GM23338 (cell line): ENCODE data around the gene FAM193B. TPM values are rescaled to one million over a fixed set of nuclear protein-coding genes. Genes with fewer than 3 reads are reported as not detected.

Experiments
- ATAC-seq: fragments of 200-7000 bp; cut with Tn5 transposase; 3 replicates; pipeline ENCODE4 v1.9.1; 2020
- DNase-seq: peaks from one replicate; pipeline ENCODE4 v3.0.0-alpha.2; 2015; ENCODE audit warnings: low spot score
- H2AFZ ChIP-seq: fragments of 200-600 bp; sonication (generic); 2 replicates; pipeline ENCODE4 v1.8.0; 2016; ENCODE audit warnings: antibody characterized with exemption, mild to moderate bottlenecking, moderate library complexity
- H3F3A ChIP-seq: fragments of 200-600 bp; sonication (generic); replicated peaks from 2 replicates; pipeline ENCODE4 v1.8.0; 2017; ENCODE audit warnings: antibody characterized with exemption, mixed run types, low read depth
- H3K27ac ChIP-seq: fragments of 200-600 bp; sonication (generic); 2 replicates; pipeline ENCODE4 v1.6.1; 2016; ENCODE audit warnings: low read depth
- H3K27me3 ChIP-seq: fragments of 200-600 bp; sonication (generic); 2 replicates; pipeline ENCODE4 v1.8.0; 2016; ENCODE audit warnings: mild to moderate bottlenecking, mixed run types, moderate library complexity; ENCODE audit not compliant: insufficient read depth
- H3K36me3 ChIP-seq: fragments of 200-600 bp; sonication (generic); 2 replicates; pipeline ENCODE4 v1.8.0; 2016; ENCODE audit warnings: mild to moderate bottlenecking; ENCODE audit not compliant: insufficient read depth
- H3K4me1 ChIP-seq: fragments of 200-600 bp; sonication (generic); 2 replicates; pipeline ENCODE4 v1.8.0; 2016; ENCODE audit warnings: mild to moderate bottlenecking, moderate library complexity; ENCODE audit not compliant: insufficient read depth
- H3K4me2 ChIP-seq: fragments of 200-600 bp; sonication (generic); 2 replicates; pipeline ENCODE4 v1.7.1; 2017; ENCODE audit warnings: mixed run types
- H3K4me3 ChIP-seq: fragments of 200-600 bp; sonication (generic); 2 replicates; pipeline ENCODE4 v1.6.1; 2016; ENCODE audit warnings: mixed run types
- H3K79me2 ChIP-seq: fragments of 200-600 bp; sonication (generic); replicated peaks from 2 replicates; pipeline ENCODE4 v1.8.0; 2017; ENCODE audit warnings: mild to moderate bottlenecking; ENCODE audit not compliant: insufficient read depth
- H3K9me2 ChIP-seq: fragments of 200-600 bp; sonication (generic); 2 replicates; pipeline ENCODE4 v1.8.0; 2017; ENCODE audit not compliant: insufficient read depth
- H4K20me1 ChIP-seq: fragments of 200-600 bp; sonication (generic); replicated peaks from 2 replicates; pipeline ENCODE4 v1.8.0; 2017; ENCODE audit warnings: mild to moderate bottlenecking; ENCODE audit not compliant: insufficient read depth
- H3K27ac Mint-ChIP-seq: 2 replicates; pipeline ENCODE4 v1.8.0; 2020; ENCODE audit warnings: inconsistent platforms, mild to moderate bottlenecking, moderate library complexity, mixed read lengths
- H3K27me3 Mint-ChIP-seq: 3 replicates; pipeline ENCODE4 v1.8.0; 2022; ENCODE audit warnings: low read depth, mild to moderate bottlenecking, moderate library complexity, mixed read lengths, inconsistent platforms; ENCODE audit not compliant: insufficient read depth, poor library complexity
- H3K36me3 Mint-ChIP-seq: 3 replicates; pipeline ENCODE4 v1.8.0; 2021; ENCODE audit warnings: low read depth, mild to moderate bottlenecking, inconsistent platforms, moderate library complexity, mixed read lengths
- H3K4me1 Mint-ChIP-seq: 3 replicates; pipeline ENCODE4 v1.8.0; 2020; ENCODE audit warnings: mild to moderate bottlenecking, inconsistent platforms, mixed read lengths
- H3K4me3 Mint-ChIP-seq: 3 replicates; pipeline ENCODE4 v1.8.0; 2021; ENCODE audit warnings: moderate library complexity, mild to moderate bottlenecking, inconsistent platforms, mixed read lengths
- H3K9me3 Mint-ChIP-seq: 3 replicates; pipeline ENCODE4 v1.8.0; 2020; ENCODE audit warnings: moderate library complexity, mild to moderate bottlenecking, inconsistent platforms, mixed read lengths
- CREB1 ChIP-seq: fragments of 250-450 bp; sonication (Bioruptor Pico); IDR thresholded peaks from 2 replicates; pipeline ENCODE4 v1.5.0; 2020; ENCODE audit warnings: low read depth, mild to moderate bottlenecking, moderate library complexity
- EZH2 ChIP-seq: fragments of 200-600 bp; sonication (generic); IDR thresholded peaks from one replicate; pipeline ENCODE4 v1.8.0; 2017; ENCODE audit warnings: antibody characterized with exemption, mild to moderate bottlenecking, low read depth; ENCODE audit not compliant: unreplicated experiment
- EZH2phosphoT487 ChIP-seq: fragments of 200-600 bp; sonication (generic); IDR thresholded peaks from one replicate; pipeline ENCODE4 v1.8.1; 2018; ENCODE audit warnings: antibody characterized with exemption; ENCODE audit not compliant: unreplicated experiment
- JUNB ChIP-seq: IDR thresholded peaks from one replicate; pipeline ENCODE4 v1.6.1; 2016; ENCODE audit warnings: antibody characterized with exemption; ENCODE audit not compliant: unreplicated experiment
- NANOG ChIP-seq: IDR thresholded peaks from 2 replicates; pipeline ENCODE4 v1.6.1; 2016; ENCODE audit warnings: antibody characterized with exemption, borderline replicate concordance
- POLR2AphosphoS5 ChIP-seq: IDR thresholded peaks from 2 replicates; pipeline ENCODE4 v1.6.1; 2016; ENCODE audit warnings: antibody characterized with exemption, low read depth
- STAT1 ChIP-seq: IDR thresholded peaks from one replicate; pipeline ENCODE4 v1.6.1; 2016; ENCODE audit warnings: antibody characterized with exemption; ENCODE audit not compliant: unreplicated experiment
- ZNF114 ChIP-seq: fragments of 250-450 bp; sonication (Bioruptor Pico); IDR thresholded peaks from 2 replicates; pipeline ENCODE4 v1.5.0; 2020; ENCODE audit warnings: mild to moderate bottlenecking, moderate library complexity
- ZNF331 ChIP-seq: fragments of 250-450 bp; sonication (Bioruptor Pico); IDR thresholded peaks from 2 replicates; pipeline ENCODE4 v1.5.0; 2020; ENCODE audit warnings: low read depth, mild to moderate bottlenecking, moderate library complexity
- polyA plus RNA-seq: library from polyadenylated mRNA; unstranded; fragments of >200 nt; fragmentation: Nextera tagmentation; extraction: Ambion mirVana; gene quantifications from 2 replicates; pipeline ENCODE4 v1.2.1, GENCODE V29; 2016
- total RNA-seq: library from RNA; depleted of rRNA; stranded (reverse); fragments of >200 nt; shearing (Covaris generic); gene quantifications from 2 replicates; pipeline ENCODE4 v1.2.3, GENCODE V29; 2014
- TF ChIP-seq, protein P1 (sequence below): fragments of 250-450 bp; sonication (Bioruptor Pico); IDR thresholded peaks from 2 replicates; pipeline ENCODE4 v1.5.0; 2020; ENCODE audit warnings: mild to moderate bottlenecking, moderate library complexity
- TF ChIP-seq, protein P2 (sequence below), 2 experiments: fragments of 200-600 bp in 1 of 2; sonication (generic) in 1 of 2; conservative IDR thresholded peaks; 2 replicates each; pipeline versions ENCODE4 v1.5.1 to v1.6.1; 2016 to 2017; ENCODE audit warnings: antibody characterized with exemption in 2 of 2, low read depth in 2 of 2, mild to moderate bottlenecking in 2 of 2, moderate library complexity in 1 of 2
- TF ChIP-seq, protein P3 (sequence below): IDR thresholded peaks from 2 replicates; pipeline ENCODE4 v1.6.1; 2016; ENCODE audit warnings: antibody characterized with exemption
- TF ChIP-seq, protein P4 (sequence below): IDR thresholded peaks from one replicate; pipeline ENCODE4 v1.6.1; 2018; ENCODE audit warnings: antibody characterized with exemption; ENCODE audit not compliant: unreplicated experiment

FAM193B gene
- total and polyA plus RNA-seq, 2 experiments from 2014 or later = 44.4 to 58.6 TPM

DNA sequence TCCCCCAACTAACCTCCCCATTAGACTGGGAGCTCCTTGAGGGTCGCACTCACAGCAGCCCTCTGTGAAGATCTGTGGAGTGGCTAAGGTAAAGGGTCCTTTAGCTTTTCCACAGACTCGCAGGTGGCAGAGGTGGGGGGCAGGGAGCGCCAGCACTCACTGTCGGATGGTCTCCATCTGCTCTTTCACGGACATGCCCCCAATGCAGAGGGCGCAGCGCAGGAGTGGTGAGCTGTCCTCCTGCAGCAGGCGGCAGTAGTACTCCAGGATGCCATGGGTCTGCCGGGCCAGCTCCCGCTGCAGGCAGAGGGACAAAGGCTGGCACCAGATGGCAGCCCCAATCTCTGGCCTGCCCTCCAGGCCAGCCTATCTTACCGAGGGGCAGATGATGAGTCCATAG is 39.8 kb downstream of the FAM193B start (continued):
- TF ChIP-seq, protein P1, sequence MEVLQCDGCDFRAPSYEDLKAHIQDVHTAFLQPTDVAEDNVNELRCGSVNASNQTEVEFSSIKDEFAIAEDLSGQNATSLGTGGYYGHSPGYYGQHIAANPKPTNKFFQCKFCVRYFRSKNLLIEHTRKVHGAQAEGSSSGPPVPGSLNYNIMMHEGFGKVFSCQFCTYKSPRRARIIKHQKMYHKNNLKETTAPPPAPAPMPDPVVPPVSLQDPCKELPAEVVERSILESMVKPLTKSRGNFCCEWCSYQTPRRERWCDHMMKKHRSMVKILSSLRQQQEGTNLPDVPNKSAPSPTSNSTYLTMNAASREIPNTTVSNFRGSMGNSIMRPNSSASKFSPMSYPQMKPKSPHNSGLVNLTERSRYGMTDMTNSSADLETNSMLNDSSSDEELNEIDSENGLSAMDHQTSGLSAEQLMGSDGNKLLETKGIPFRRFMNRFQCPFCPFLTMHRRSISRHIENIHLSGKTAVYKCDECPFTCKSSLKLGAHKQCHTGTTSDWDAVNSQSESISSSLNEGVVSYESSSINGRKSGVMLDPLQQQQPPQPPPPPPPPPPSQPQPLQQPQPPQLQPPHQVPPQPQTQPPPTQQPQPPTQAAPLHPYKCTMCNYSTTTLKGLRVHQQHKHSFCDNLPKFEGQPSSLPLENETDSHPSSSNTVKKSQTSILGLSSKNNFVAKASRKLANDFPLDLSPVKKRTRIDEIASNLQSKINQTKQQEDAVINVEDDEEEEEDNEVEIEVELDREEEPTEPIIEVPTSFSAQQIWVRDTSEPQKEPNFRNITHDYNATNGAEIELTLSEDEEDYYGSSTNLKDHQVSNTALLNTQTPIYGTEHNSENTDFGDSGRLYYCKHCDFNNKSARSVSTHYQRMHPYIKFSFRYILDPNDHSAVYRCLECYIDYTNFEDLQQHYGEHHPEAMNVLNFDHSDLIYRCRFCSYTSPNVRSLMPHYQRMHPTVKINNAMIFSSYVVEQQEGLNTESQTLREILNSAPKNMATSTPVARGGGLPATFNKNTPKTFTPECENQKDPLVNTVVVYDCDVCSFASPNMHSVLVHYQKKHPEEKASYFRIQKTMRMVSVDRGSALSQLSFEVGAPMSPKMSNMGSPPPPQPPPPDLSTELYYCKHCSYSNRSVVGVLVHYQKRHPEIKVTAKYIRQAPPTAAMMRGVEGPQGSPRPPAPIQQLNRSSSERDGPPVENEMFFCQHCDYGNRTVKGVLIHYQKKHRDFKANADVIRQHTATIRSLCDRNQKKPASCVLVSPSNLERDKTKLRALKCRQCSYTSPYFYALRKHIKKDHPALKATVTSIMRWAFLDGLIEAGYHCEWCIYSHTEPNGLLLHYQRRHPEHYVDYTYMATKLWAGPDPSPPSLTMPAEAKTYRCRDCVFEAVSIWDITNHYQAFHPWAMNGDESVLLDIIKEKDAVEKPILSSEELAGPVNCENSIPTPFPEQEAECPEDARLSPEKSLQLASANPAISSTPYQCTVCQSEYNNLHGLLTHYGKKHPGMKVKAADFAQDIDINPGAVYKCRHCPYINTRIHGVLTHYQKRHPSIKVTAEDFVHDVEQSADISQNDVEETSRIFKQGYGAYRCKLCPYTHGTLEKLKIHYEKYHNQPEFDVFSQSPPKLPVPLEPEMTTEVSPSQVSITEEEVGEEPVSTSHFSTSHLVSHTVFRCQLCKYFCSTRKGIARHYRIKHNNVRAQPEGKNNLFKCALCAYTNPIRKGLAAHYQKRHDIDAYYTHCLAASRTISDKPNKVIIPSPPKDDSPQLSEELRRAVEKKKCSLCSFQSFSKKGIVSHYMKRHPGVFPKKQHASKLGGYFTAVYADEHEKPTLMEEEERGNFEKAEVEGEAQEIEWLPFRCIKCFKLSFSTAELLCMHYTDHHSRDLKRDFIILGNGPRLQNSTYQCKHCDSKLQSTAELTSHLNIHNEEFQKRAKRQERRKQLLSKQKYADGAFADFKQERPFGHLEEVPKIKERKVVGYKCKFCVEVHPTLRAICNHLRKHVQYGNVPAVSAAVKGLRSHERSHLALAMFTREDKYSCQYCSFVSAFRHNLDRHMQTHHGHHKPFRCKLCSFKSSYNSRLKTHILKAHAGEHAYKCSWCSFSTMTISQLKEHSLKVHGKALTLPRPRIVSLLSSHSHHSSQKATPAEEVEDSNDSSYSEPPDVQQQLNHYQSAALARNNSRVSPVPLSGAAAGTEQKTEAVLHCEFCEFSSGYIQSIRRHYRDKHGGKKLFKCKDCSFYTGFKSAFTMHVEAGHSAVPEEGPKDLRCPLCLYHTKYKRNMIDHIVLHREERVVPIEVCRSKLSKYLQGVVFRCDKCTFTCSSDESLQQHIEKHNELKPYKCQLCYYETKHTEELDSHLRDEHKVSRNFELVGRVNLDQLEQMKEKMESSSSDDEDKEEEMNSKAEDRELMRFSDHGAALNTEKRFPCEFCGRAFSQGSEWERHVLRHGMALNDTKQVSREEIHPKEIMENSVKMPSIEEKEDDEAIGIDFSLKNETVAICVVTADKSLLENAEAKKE (CRISPR knock-in tag) = no peak

DNA sequence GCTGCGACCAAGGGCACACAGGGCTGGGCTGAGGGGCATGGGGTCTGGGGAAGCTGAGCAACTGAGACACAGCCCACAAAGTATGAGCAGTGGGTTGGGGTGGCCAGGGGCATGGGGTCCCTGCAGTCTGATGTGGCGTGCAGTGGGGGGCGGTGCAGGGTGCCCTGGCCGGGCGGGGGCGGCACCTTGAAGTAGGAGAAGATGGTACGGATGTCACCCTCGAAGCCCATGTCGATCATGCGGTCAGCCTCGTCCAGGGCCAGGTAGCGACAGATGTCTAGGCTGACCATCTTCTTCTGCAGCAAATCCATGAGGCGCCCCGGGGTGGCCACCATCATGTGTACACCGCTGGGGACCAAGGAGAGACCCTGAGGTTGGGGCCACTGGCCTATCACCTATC is 40.9 kb downstream of the FAM193B start:
- Mint-ChIP-seq H3K27ac (no peak overlapping the region), H3K9me3 (peaks cover 2% of the 10 kb centered on the region; the same call in 2 of the 3 replicates), H3K4me3 (no peak overlapping the region), H3K36me3 (peaks cover 67% of the 10 kb centered on the region), H3K27me3 (peaks cover 20% of the 10 kb centered on the region), H3K4me1 (peaks cover 31% of the 10 kb centered on the region)
- Histone ChIP-seq H3K27me3 (no peaks in the 10 kb centered on the region), H3K4me2 (no peak overlapping the region), H3F3A (peaks cover 8% of the 10 kb centered on the region; the same call in 1 of the 2 replicates), H3K4me3 (no peak overlapping the region), H3K79me2 (peaks cover 16% of the 10 kb centered on the region), H2AFZ (no peak overlapping the region), H3K36me3 (peaks cover 13% of the 10 kb centered on the region), H3K4me1 (peaks cover 15% of the 10 kb centered on the region), H3K27ac (no peak overlapping the region), H4K20me1 (no peaks in the 10 kb centered on the region; the same call in 1 of the 2 replicates), H3K9me2 (no peaks in the 10 kb centered on the region)
- DNase-seq = no peak
- ATAC-seq = no peak
- TF ChIP-seq EZH2 (no peak), CREB1 (CRISPR knock-in tag) (no peak), ZNF114 (CRISPR knock-in tag) (no peak), STAT1 (no peak), NANOG (no peak), EZH2phosphoT487 (no peak), JUNB (no peak), ZNF331 (no peak), POLR2AphosphoS5 (no peak)
- TF ChIP-seq, protein P2, sequence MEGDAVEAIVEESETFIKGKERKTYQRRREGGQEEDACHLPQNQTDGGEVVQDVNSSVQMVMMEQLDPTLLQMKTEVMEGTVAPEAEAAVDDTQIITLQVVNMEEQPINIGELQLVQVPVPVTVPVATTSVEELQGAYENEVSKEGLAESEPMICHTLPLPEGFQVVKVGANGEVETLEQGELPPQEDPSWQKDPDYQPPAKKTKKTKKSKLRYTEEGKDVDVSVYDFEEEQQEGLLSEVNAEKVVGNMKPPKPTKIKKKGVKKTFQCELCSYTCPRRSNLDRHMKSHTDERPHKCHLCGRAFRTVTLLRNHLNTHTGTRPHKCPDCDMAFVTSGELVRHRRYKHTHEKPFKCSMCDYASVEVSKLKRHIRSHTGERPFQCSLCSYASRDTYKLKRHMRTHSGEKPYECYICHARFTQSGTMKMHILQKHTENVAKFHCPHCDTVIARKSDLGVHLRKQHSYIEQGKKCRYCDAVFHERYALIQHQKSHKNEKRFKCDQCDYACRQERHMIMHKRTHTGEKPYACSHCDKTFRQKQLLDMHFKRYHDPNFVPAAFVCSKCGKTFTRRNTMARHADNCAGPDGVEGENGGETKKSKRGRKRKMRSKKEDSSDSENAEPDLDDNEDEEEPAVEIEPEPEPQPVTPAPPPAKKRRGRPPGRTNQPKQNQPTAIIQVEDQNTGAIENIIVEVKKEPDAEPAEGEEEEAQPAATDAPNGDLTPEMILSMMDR (conservative IDR thresholded peaks at IDR 0.05; ENCODE audit: low read depth in 2 of 2) = no peak
- TF ChIP-seq, protein P3, sequence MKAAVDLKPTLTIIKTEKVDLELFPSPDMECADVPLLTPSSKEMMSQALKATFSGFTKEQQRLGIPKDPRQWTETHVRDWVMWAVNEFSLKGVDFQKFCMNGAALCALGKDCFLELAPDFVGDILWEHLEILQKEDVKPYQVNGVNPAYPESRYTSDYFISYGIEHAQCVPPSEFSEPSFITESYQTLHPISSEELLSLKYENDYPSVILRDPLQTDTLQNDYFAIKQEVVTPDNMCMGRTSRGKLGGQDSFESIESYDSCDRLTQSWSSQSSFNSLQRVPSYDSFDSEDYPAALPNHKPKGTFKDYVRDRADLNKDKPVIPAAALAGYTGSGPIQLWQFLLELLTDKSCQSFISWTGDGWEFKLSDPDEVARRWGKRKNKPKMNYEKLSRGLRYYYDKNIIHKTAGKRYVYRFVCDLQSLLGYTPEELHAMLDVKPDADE = no peak
- TF ChIP-seq, protein P4, sequence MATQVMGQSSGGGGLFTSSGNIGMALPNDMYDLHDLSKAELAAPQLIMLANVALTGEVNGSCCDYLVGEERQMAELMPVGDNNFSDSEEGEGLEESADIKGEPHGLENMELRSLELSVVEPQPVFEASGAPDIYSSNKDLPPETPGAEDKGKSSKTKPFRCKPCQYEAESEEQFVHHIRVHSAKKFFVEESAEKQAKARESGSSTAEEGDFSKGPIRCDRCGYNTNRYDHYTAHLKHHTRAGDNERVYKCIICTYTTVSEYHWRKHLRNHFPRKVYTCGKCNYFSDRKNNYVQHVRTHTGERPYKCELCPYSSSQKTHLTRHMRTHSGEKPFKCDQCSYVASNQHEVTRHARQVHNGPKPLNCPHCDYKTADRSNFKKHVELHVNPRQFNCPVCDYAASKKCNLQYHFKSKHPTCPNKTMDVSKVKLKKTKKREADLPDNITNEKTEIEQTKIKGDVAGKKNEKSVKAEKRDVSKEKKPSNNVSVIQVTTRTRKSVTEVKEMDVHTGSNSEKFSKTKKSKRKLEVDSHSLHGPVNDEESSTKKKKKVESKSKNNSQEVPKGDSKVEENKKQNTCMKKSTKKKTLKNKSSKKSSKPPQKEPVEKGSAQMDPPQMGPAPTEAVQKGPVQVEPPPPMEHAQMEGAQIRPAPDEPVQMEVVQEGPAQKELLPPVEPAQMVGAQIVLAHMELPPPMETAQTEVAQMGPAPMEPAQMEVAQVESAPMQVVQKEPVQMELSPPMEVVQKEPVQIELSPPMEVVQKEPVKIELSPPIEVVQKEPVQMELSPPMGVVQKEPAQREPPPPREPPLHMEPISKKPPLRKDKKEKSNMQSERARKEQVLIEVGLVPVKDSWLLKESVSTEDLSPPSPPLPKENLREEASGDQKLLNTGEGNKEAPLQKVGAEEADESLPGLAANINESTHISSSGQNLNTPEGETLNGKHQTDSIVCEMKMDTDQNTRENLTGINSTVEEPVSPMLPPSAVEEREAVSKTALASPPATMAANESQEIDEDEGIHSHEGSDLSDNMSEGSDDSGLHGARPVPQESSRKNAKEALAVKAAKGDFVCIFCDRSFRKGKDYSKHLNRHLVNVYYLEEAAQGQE = no peak
